HG02759 (cell line): ENCODE results near the gene TTF2.
"Not testable (repeated sequence)": the region's sequence is repeated elsewhere in the genome, so short reads cannot be mapped to it uniquely, and the experiment has no call there.

ENCODE experiments used
- ATAC-seq: cut with Tn5 transposase; IDR thresholded peaks from one replicate; pipeline ENCODE4 v1.9.1; 2021; ENCODE audit warnings: mild to moderate bottlenecking, moderate library complexity; ENCODE audit not compliant: unreplicated experiment

TTF2 gene

DNA sequence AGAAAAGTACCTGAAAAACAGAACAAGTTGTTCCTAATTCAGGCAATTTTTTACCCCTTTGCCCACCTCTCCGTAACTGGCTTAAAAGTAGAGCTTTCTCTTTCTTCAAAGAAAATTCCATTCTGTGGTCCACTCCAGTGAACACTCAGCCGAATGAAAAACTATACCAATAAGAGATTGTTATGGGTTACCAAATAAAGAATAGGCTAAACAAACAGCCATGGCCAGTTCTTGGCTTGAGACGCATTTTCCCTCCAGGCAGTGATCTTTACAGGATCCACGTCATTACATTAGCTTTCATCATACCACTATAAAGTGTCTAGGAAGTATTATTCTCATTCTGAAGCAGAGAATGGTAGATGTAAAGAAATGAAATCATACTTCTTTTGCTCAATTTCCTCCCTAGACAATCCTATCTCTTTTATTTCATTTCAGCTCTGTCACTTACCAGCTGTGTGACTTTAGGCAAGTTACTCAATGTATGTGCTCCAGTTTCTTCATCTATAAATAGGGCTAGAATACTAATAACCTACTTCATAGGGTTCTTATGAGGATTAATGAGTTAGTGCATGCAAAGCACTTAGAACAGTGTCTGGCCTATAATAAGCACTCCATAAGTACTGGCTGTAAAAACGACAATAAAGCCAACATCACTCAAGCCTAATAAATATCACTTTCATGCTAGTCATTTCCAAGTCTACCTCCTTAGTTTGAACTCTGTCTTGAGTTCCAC is 87.9 kb downstream of the TTF2 start:
- no peak for ATAC-seq

DNA sequence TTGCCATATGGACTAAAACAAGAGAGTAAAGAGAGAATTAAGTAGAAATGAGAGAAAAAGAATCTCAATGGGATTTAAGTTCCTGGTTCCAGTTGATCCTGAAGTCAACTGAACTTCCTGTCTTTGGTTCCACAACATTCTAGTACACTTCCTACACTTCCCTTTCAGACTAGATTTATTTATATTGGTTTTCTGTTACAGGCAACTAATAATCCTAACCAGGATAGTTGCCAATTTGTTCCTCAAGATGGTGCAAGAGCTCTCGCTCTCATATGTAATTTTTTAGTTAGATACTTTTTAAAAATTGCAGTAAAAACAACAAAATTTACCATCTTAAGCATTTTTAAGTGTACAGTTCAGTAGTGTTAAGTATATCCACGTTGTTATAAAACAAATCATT is 90.2 kb downstream of the TTF2 start:
- ATAC-seq = no peak

DNA sequence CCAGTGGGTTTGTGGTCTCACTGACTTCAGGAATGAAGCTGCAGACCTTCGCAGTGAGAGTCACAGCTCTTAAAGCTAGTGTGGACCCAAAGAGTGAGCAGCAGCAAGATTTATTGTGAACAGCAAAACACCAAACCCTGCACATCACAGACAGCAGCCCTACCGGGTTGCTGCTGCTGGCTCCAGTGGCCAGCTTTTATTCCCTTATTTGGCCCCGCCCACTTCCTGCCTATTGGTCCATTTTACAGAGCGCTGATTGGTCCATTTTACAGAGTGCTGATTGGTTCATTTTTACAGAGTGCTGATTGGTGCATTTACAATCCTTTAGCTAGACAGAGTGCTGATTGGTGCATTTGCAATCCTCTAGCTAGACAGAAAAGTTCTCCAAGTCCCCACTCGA is 91.2 kb downstream of the TTF2 start:
- not testable (repeated sequence) for ATAC-seq
